Muscle layer of duodenum (tissue), 2 donors: ENCODE measurements around the gene GABRP.
A peak's percentile ranks its signal among the peaks of the same experiment; 100 is the strongest.

Experiments
- H3K27ac ChIP-seq: one replicate; pipeline ENCODE4 v1.7.0; 2013; ENCODE audit warnings: mild to moderate bottlenecking, low read length
- H3K27me3 ChIP-seq: one replicate; pipeline ENCODE4 v1.7.0; 2013; ENCODE audit warnings: low read depth, mild to moderate bottlenecking, control low read depth, low read length
- H3K36me3 ChIP-seq, 2 donors: one replicate each; pipeline ENCODE4 v1.7.0; 2013; ENCODE audit warnings: low read length in 2 of 2, control low read depth in 1 of 2, mild to moderate bottlenecking in 1 of 2; ENCODE audit not compliant: insufficient read depth in 2 of 2, control insufficient read depth in 1 of 2
- H3K4me1 ChIP-seq, 2 donors: one replicate each; pipeline ENCODE4 v1.7.0; 2013; ENCODE audit warnings: low read length in 2 of 2, mild to moderate bottlenecking in 2 of 2, control low read depth in 1 of 2, moderate library complexity in 1 of 2; ENCODE audit not compliant: insufficient read depth in 2 of 2, control insufficient read depth in 1 of 2
- H3K4me3 ChIP-seq, 2 donors: one replicate each; pipeline ENCODE4 v1.7.0; 2013; ENCODE audit warnings: low read length in 2 of 2, low read depth in 1 of 2, mild to moderate bottlenecking in 1 of 2
- H3K9me3 ChIP-seq, 2 donors: one replicate each; pipeline ENCODE4 v1.7.0; 2013; ENCODE audit warnings: low read length in 2 of 2, control low read depth in 1 of 2, mild to moderate bottlenecking in 1 of 2; ENCODE audit not compliant: control insufficient read depth in 1 of 2
- donor health status: healthy.

Gene GABRP

GRCh38 chr5:170783498-170784247, at the start of gene GABRP:
Gene GABRP (plus strand): TSS chr5:170783725. CDS start chr5:170788616, 4,891 bp downstream.
- H3K36me3 ChIP-seq, result no peaks in the 10 kb centered on the region
- no peaks in the 10 kb centered on the region for H3K9me3 ChIP-seq
- no peaks in the 10 kb centered on the region for H3K4me1 ChIP-seq
- no peak within 1 kb of the TSS for H3K27ac ChIP-seq
- no peak within 1 kb of the TSS for H3K4me3 ChIP-seq
- no peaks in the 10 kb centered on the region for H3K27me3 ChIP-seq

DNA sequence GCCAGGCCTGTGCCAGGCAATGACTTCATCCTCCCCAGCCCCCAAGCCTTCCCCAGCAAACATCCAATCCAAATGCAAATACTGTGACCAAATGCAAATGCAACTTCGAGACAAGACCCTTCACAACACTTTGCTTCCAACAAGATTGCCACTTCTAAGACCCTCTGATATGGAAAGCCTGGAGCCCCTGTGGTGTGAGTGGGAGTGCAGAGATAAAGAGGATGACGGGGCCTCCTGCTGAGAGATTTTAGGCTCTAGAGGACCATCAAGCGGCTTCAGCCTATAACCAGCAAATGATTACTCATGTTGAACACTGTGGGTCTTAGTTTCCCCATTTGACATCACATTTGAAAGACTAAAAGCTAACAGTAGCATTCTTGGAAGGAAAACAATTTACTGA, 46.6 kb upstream of the GABRP start:
- H3K4me3 ChIP-seq, result no peak overlapping the region
- no peaks in the 10 kb centered on the region for H3K4me1 ChIP-seq
- H3K9me3 ChIP-seq, result peaks cover 0 to 13% of the 10 kb centered on the region in 2 donors
- no peak overlapping the region for H3K27ac ChIP-seq
- H3K36me3 ChIP-seq, result no peaks in the 10 kb centered on the region
- no peaks in the 10 kb centered on the region for H3K27me3 ChIP-seq

DNA sequence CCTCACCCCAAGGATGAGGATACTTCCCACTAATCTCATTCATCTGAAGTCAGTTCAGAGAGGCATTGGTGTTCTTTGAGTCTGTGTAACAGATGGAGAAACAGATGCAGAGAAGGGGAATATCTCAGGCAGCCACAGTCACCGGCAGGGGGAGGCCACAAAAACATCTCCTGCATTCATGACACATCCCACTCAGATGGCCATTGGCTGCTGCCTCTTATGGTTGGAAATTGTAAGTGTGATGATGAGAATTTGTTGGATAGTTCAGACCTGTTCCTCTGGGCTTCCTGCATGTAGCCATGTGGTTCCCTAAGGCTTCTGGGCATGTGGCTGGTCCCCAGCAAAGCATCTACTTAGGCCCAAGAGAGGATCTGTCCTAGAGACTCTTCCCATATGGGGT, 45.9 kb upstream of the GABRP start:
- Histone ChIP-seq H3K4me1 (no peaks in the 10 kb centered on the region), H3K4me3 (no peak overlapping the region), H3K27me3 (no peaks in the 10 kb centered on the region), H3K27ac (no peak overlapping the region), H3K36me3 (no peaks in the 10 kb centered on the region), H3K9me3 (peaks cover 0 to 13% of the 10 kb centered on the region in 2 donors)

GRCh38 chr5:170738840-170739239, 44.7 kb upstream of the GABRP start:
- Histone ChIP-seq H3K27me3 (no peaks in the 10 kb centered on the region), H3K4me1 (no peaks in the 10 kb centered on the region), H3K4me3 (no peak overlapping the region), H3K36me3 (no peaks in the 10 kb centered on the region), H3K27ac (no peak overlapping the region), H3K9me3 (peaks cover 0 to 13% of the 10 kb centered on the region in 2 donors)

- Histone ChIP-seq H3K4me1 (peaks cover 0 to 5% of the 10 kb centered on the region in 2 donors), H3K36me3 (no peaks in the 10 kb centered on the region), H3K9me3 (peaks cover 0 to 13% of the 10 kb centered on the region in 2 donors), H3K4me3 (no peak overlapping the region), H3K27ac (no peak overlapping the region), H3K27me3 (no peaks in the 10 kb centered on the region)
These were observed 44.1 kb upstream of the GABRP start for GRCh38 chr5:170739446-170739845.

- Histone ChIP-seq H3K36me3 (no peaks in the 10 kb centered on the region), H3K4me3 (no peak overlapping the region), H3K4me1 (peaks cover 0 to 17% of the 10 kb centered on the region in 2 donors), H3K27me3 (no peaks in the 10 kb centered on the region), H3K27ac (no peak overlapping the region), H3K9me3 (peaks cover 0 to 5% of the 10 kb centered on the region in 2 donors)
These were observed 42.8 kb upstream of the GABRP start for GRCh38 chr5:170740551-170741205.

DNA sequence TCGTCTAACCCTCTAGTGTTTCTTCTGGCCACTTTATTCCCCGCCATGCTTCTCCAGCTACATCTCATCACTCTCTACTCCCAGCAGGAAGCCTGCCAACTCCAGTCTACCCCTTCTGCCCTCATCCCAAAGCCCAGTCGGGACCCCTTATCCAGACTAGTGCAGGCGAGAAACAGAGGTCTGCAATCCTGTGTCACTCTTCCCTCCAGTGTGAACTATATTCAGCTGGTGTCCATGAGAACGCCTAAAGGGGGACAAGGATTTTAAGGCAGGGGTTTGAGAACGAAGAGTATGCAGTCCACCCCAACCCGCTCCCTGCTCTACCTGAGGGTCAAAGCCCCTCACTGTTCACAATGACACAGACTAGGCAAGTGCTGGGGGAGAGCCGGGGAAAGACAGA, 41.7 kb upstream of the GABRP start:
- Histone ChIP-seq H3K9me3 (no peaks in the 10 kb centered on the region), H3K27ac (no peak overlapping the region), H3K4me1 (peaks cover 0 to 18% of the 10 kb centered on the region in 2 donors), H3K4me3 (no peak overlapping the region), H3K36me3 (no peaks in the 10 kb centered on the region), H3K27me3 (no peaks in the 10 kb centered on the region)

GRCh38 chr5:170743876-170744212, 39.7 kb upstream of the GABRP start:
- no peaks in the 10 kb centered on the region for H3K27me3 ChIP-seq

GRCh38 chr5:170745481-170746071, 37.9 kb upstream of the GABRP start:
- no peaks in the 10 kb centered on the region for H3K36me3 ChIP-seq
- peaks cover 0 to 18% of the 10 kb centered on the region in 2 donors for H3K4me1 ChIP-seq
- H3K27me3 ChIP-seq, result no peaks in the 10 kb centered on the region
- no peaks in the 10 kb centered on the region for H3K9me3 ChIP-seq
- peak overlapping the region; percentile 60 for H3K27ac ChIP-seq
- H3K4me3 ChIP-seq, result no peak overlapping the region

More at GRCh38 chr5:170743876-170744212, 39.7 kb upstream of the GABRP start:
- Histone ChIP-seq H3K9me3 (no peaks in the 10 kb centered on the region), H3K27ac (no peak overlapping the region), H3K4me3 (no peak overlapping the region), H3K36me3 (no peaks in the 10 kb centered on the region), H3K4me1 (peaks cover 0 to 18% of the 10 kb centered on the region in 2 donors)

DNA sequence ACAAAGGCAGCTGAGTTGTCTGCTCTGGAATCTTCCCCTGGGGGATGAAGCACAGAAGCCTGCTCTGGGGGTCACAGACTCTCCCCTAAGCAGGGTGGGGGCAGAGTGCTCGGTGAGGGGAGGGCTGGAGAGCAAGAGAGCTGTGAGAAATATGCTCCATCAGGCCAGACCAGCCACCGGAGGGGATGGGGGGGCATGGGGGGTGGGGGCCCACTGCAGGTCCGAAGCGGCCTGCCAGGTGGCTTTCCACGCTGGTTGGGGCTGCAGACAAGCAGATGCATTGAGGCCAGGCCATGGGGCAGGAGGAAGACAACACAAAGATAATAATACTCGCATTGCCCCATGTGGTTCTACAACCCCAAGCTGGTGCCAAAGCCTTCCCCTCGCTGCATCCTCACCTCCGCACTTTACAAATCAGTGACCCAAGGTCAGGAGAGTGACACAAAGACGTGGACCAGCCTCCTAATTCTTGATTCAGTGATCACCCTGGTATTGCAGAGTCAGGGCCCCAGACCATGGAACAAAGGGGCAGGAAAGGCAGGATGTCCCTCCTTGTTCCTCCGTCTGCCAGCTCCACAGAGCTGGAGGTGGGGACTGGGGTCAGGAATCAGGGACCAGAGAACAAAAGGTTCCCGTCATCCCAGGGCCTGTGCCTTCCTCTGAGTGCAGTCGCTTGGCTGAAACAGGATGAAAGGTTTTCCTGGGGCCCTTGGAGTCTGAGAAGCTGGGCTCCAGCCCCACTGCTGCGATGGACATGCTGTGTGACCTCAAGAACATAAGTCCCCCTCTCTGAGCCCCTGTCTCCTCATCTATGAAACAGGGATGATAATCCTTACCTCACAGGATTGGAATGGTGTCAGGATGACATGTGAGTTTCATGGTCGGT, 37.2 kb upstream of the GABRP start:
- H3K9me3 ChIP-seq, result no peaks in the 10 kb centered on the region
- H3K36me3 ChIP-seq, result no peaks in the 10 kb centered on the region
- H3K27ac ChIP-seq, result peak overlapping the region; percentile 60
- peaks cover 0 to 18% of the 10 kb centered on the region in 2 donors for H3K4me1 ChIP-seq
- no peak overlapping the region for H3K4me3 ChIP-seq
- no peaks in the 10 kb centered on the region for H3K27me3 ChIP-seq

DNA sequence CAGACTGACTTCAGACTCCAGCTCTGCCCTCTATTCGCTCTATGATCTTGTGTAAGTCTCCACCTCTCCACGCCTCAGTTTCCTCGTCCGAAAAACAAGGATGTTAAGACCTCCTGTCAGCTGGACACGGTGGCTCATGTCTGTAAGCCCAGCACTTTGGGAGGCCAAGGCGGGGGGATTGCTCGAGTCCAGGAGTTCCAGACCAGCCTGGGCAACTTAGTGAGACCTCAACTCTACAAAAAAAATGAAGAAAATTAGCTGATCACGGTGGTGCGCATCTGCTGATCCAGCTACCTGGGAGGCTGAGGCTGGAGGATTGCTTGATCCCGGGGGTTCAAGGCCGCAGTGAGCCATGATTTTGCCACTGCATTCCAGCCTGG, 36.6 kb upstream of the GABRP start:
- Histone ChIP-seq H3K27me3 (no peaks in the 10 kb centered on the region), H3K36me3 (no peaks in the 10 kb centered on the region), H3K27ac (no peak overlapping the region), H3K4me1 (peaks cover 0 to 18% of the 10 kb centered on the region in 2 donors), H3K4me3 (no peak overlapping the region), H3K9me3 (no peaks in the 10 kb centered on the region)
